GM23338 (cell line): Measurements from ENCODE around the gene GARS1. TPM values are rescaled to one million over a fixed set of nuclear protein-coding genes. Genes with fewer than 3 reads are reported as not detected.

ENCODE experiments used
- ATAC-seq: fragments of 200-7000 bp; cut with Tn5 transposase; 3 replicates; pipeline ENCODE4 v1.9.1; 2020
- DNase-seq: peaks from one replicate; pipeline ENCODE4 v3.0.0-alpha.2; 2015; ENCODE audit warnings: low spot score
- H2AFZ ChIP-seq: fragments of 200-600 bp; sonication (generic); 2 replicates; pipeline ENCODE4 v1.8.0; 2016; ENCODE audit warnings: antibody characterized with exemption, mild to moderate bottlenecking, moderate library complexity
- H3F3A ChIP-seq: fragments of 200-600 bp; sonication (generic); replicated peaks from 2 replicates; pipeline ENCODE4 v1.8.0; 2017; ENCODE audit warnings: antibody characterized with exemption, mixed run types, low read depth
- H3K27ac ChIP-seq: fragments of 200-600 bp; sonication (generic); 2 replicates; pipeline ENCODE4 v1.6.1; 2016; ENCODE audit warnings: low read depth
- H3K27me3 ChIP-seq: fragments of 200-600 bp; sonication (generic); 2 replicates; pipeline ENCODE4 v1.8.0; 2016; ENCODE audit warnings: mild to moderate bottlenecking, mixed run types, moderate library complexity; ENCODE audit not compliant: insufficient read depth
- H3K36me3 ChIP-seq: fragments of 200-600 bp; sonication (generic); 2 replicates; pipeline ENCODE4 v1.8.0; 2016; ENCODE audit warnings: mild to moderate bottlenecking; ENCODE audit not compliant: insufficient read depth
- H3K4me1 ChIP-seq: fragments of 200-600 bp; sonication (generic); 2 replicates; pipeline ENCODE4 v1.8.0; 2016; ENCODE audit warnings: mild to moderate bottlenecking, moderate library complexity; ENCODE audit not compliant: insufficient read depth
- H3K4me2 ChIP-seq: fragments of 200-600 bp; sonication (generic); 2 replicates; pipeline ENCODE4 v1.7.1; 2017; ENCODE audit warnings: mixed run types
- H3K4me3 ChIP-seq: fragments of 200-600 bp; sonication (generic); 2 replicates; pipeline ENCODE4 v1.6.1; 2016; ENCODE audit warnings: mixed run types
- H3K79me2 ChIP-seq: fragments of 200-600 bp; sonication (generic); replicated peaks from 2 replicates; pipeline ENCODE4 v1.8.0; 2017; ENCODE audit warnings: mild to moderate bottlenecking; ENCODE audit not compliant: insufficient read depth
- H3K9me2 ChIP-seq: fragments of 200-600 bp; sonication (generic); 2 replicates; pipeline ENCODE4 v1.8.0; 2017; ENCODE audit not compliant: insufficient read depth
- H4K20me1 ChIP-seq: fragments of 200-600 bp; sonication (generic); replicated peaks from 2 replicates; pipeline ENCODE4 v1.8.0; 2017; ENCODE audit warnings: mild to moderate bottlenecking; ENCODE audit not compliant: insufficient read depth
- H3K27ac Mint-ChIP-seq: 2 replicates; pipeline ENCODE4 v1.8.0; 2020; ENCODE audit warnings: inconsistent platforms, mild to moderate bottlenecking, moderate library complexity, mixed read lengths
- H3K27me3 Mint-ChIP-seq: 3 replicates; pipeline ENCODE4 v1.8.0; 2022; ENCODE audit warnings: low read depth, mild to moderate bottlenecking, moderate library complexity, mixed read lengths, inconsistent platforms; ENCODE audit not compliant: insufficient read depth, poor library complexity
- H3K36me3 Mint-ChIP-seq: 3 replicates; pipeline ENCODE4 v1.8.0; 2021; ENCODE audit warnings: low read depth, mild to moderate bottlenecking, inconsistent platforms, moderate library complexity, mixed read lengths
- H3K4me1 Mint-ChIP-seq: 3 replicates; pipeline ENCODE4 v1.8.0; 2020; ENCODE audit warnings: mild to moderate bottlenecking, inconsistent platforms, mixed read lengths
- H3K4me3 Mint-ChIP-seq: 3 replicates; pipeline ENCODE4 v1.8.0; 2021; ENCODE audit warnings: moderate library complexity, mild to moderate bottlenecking, inconsistent platforms, mixed read lengths
- H3K9me3 Mint-ChIP-seq: 3 replicates; pipeline ENCODE4 v1.8.0; 2020; ENCODE audit warnings: moderate library complexity, mild to moderate bottlenecking, inconsistent platforms, mixed read lengths
- CREB1 ChIP-seq: fragments of 250-450 bp; sonication (Bioruptor Pico); IDR thresholded peaks from 2 replicates; pipeline ENCODE4 v1.5.0; 2020; ENCODE audit warnings: low read depth, mild to moderate bottlenecking, moderate library complexity
- CTCF ChIP-seq, 2 experiments: fragments of 200-600 bp in 1 of 2; sonication (generic) in 1 of 2; conservative IDR thresholded peaks; 2 replicates each; pipeline versions ENCODE4 v1.5.1 to v1.6.1; 2016 to 2017; ENCODE audit warnings: antibody characterized with exemption in 2 of 2, low read depth in 2 of 2, mild to moderate bottlenecking in 2 of 2, moderate library complexity in 1 of 2
- ETS1 ChIP-seq: IDR thresholded peaks from 2 replicates; pipeline ENCODE4 v1.6.1; 2016; ENCODE audit warnings: antibody characterized with exemption
- EZH2 ChIP-seq: fragments of 200-600 bp; sonication (generic); IDR thresholded peaks from one replicate; pipeline ENCODE4 v1.8.0; 2017; ENCODE audit warnings: antibody characterized with exemption, mild to moderate bottlenecking, low read depth; ENCODE audit not compliant: unreplicated experiment
- EZH2phosphoT487 ChIP-seq: fragments of 200-600 bp; sonication (generic); IDR thresholded peaks from one replicate; pipeline ENCODE4 v1.8.1; 2018; ENCODE audit warnings: antibody characterized with exemption; ENCODE audit not compliant: unreplicated experiment
- JUNB ChIP-seq: IDR thresholded peaks from one replicate; pipeline ENCODE4 v1.6.1; 2016; ENCODE audit warnings: antibody characterized with exemption; ENCODE audit not compliant: unreplicated experiment
- NANOG ChIP-seq: IDR thresholded peaks from 2 replicates; pipeline ENCODE4 v1.6.1; 2016; ENCODE audit warnings: antibody characterized with exemption, borderline replicate concordance
- POLR2AphosphoS5 ChIP-seq: IDR thresholded peaks from 2 replicates; pipeline ENCODE4 v1.6.1; 2016; ENCODE audit warnings: antibody characterized with exemption, low read depth
- REST ChIP-seq: IDR thresholded peaks from one replicate; pipeline ENCODE4 v1.6.1; 2018; ENCODE audit warnings: antibody characterized with exemption; ENCODE audit not compliant: unreplicated experiment
- STAT1 ChIP-seq: IDR thresholded peaks from one replicate; pipeline ENCODE4 v1.6.1; 2016; ENCODE audit warnings: antibody characterized with exemption; ENCODE audit not compliant: unreplicated experiment
- ZNF114 ChIP-seq: fragments of 250-450 bp; sonication (Bioruptor Pico); IDR thresholded peaks from 2 replicates; pipeline ENCODE4 v1.5.0; 2020; ENCODE audit warnings: mild to moderate bottlenecking, moderate library complexity
- ZNF331 ChIP-seq: fragments of 250-450 bp; sonication (Bioruptor Pico); IDR thresholded peaks from 2 replicates; pipeline ENCODE4 v1.5.0; 2020; ENCODE audit warnings: low read depth, mild to moderate bottlenecking, moderate library complexity
- polyA plus RNA-seq: library from polyadenylated mRNA; unstranded; fragments of >200 nt; fragmentation: Nextera tagmentation; extraction: Ambion mirVana; gene quantifications from 2 replicates; pipeline ENCODE4 v1.2.1, GENCODE V29; 2016
- total RNA-seq: library from RNA; depleted of rRNA; stranded (reverse); fragments of >200 nt; shearing (Covaris generic); gene quantifications from 2 replicates; pipeline ENCODE4 v1.2.3, GENCODE V29; 2014
- TF ChIP-seq, protein P1 (sequence below): fragments of 250-450 bp; sonication (Bioruptor Pico); IDR thresholded peaks from 2 replicates; pipeline ENCODE4 v1.5.0; 2020; ENCODE audit warnings: mild to moderate bottlenecking, moderate library complexity

The GARS1 gene
- total and polyA plus RNA-seq, 2 experiments from 2014 or later: 207 to 241 TPM

DNA sequence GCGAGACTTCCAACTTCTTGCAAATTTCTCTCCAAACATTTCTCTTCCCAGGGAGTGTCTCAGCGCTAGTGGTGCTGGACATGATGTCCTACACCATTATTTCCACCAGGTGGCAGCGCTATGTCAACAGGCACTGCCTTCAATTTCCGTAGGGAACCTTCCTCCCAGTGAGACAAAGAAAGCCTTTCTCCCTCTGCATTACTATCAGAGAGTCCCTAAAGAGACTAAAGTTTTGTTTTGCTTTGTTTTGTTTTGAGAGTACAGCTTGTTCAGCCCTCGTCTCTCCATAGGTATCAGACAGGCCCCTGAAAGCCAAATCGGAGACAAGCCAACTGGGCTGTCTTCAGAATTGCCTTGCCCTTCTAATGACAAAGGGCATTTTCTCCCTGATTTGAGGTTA lies 45.8 kb upstream of the GARS1 start (continued):
- TF ChIP-seq, protein P1, sequence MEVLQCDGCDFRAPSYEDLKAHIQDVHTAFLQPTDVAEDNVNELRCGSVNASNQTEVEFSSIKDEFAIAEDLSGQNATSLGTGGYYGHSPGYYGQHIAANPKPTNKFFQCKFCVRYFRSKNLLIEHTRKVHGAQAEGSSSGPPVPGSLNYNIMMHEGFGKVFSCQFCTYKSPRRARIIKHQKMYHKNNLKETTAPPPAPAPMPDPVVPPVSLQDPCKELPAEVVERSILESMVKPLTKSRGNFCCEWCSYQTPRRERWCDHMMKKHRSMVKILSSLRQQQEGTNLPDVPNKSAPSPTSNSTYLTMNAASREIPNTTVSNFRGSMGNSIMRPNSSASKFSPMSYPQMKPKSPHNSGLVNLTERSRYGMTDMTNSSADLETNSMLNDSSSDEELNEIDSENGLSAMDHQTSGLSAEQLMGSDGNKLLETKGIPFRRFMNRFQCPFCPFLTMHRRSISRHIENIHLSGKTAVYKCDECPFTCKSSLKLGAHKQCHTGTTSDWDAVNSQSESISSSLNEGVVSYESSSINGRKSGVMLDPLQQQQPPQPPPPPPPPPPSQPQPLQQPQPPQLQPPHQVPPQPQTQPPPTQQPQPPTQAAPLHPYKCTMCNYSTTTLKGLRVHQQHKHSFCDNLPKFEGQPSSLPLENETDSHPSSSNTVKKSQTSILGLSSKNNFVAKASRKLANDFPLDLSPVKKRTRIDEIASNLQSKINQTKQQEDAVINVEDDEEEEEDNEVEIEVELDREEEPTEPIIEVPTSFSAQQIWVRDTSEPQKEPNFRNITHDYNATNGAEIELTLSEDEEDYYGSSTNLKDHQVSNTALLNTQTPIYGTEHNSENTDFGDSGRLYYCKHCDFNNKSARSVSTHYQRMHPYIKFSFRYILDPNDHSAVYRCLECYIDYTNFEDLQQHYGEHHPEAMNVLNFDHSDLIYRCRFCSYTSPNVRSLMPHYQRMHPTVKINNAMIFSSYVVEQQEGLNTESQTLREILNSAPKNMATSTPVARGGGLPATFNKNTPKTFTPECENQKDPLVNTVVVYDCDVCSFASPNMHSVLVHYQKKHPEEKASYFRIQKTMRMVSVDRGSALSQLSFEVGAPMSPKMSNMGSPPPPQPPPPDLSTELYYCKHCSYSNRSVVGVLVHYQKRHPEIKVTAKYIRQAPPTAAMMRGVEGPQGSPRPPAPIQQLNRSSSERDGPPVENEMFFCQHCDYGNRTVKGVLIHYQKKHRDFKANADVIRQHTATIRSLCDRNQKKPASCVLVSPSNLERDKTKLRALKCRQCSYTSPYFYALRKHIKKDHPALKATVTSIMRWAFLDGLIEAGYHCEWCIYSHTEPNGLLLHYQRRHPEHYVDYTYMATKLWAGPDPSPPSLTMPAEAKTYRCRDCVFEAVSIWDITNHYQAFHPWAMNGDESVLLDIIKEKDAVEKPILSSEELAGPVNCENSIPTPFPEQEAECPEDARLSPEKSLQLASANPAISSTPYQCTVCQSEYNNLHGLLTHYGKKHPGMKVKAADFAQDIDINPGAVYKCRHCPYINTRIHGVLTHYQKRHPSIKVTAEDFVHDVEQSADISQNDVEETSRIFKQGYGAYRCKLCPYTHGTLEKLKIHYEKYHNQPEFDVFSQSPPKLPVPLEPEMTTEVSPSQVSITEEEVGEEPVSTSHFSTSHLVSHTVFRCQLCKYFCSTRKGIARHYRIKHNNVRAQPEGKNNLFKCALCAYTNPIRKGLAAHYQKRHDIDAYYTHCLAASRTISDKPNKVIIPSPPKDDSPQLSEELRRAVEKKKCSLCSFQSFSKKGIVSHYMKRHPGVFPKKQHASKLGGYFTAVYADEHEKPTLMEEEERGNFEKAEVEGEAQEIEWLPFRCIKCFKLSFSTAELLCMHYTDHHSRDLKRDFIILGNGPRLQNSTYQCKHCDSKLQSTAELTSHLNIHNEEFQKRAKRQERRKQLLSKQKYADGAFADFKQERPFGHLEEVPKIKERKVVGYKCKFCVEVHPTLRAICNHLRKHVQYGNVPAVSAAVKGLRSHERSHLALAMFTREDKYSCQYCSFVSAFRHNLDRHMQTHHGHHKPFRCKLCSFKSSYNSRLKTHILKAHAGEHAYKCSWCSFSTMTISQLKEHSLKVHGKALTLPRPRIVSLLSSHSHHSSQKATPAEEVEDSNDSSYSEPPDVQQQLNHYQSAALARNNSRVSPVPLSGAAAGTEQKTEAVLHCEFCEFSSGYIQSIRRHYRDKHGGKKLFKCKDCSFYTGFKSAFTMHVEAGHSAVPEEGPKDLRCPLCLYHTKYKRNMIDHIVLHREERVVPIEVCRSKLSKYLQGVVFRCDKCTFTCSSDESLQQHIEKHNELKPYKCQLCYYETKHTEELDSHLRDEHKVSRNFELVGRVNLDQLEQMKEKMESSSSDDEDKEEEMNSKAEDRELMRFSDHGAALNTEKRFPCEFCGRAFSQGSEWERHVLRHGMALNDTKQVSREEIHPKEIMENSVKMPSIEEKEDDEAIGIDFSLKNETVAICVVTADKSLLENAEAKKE: no peak

- Histone ChIP-seq H3F3A (no peaks in the 10 kb centered on the region), H3K4me2 (no peak overlapping the region), H3K27ac (no peak overlapping the region), H3K4me1 (peaks cover 8% of the 10 kb centered on the region), H2AFZ (no peak overlapping the region), H3K9me2 (no peaks in the 10 kb centered on the region), H3K4me3 (no peak overlapping the region), H4K20me1 (no peaks in the 10 kb centered on the region; the same call in 1 of the 2 replicates), H3K27me3 (no peaks in the 10 kb centered on the region), H3K79me2 (no peaks in the 10 kb centered on the region), H3K36me3 (no peaks in the 10 kb centered on the region)
- no peak for ATAC-seq
- Mint-ChIP-seq H3K27ac (no peak overlapping the region), H3K4me1 (peaks cover 25% of the 10 kb centered on the region), H3K9me3 (no peaks in the 10 kb centered on the region), H3K4me3 (no peak overlapping the region), H3K27me3 (peaks cover 2% of the 10 kb centered on the region), H3K36me3 (peaks cover 2% of the 10 kb centered on the region; the same call in 1 of the 3 replicates)
- DNase-seq: peak; percentile 21
- TF ChIP-seq STAT1: no peak
- no peak for TF ChIP-seq ETS1
- TF ChIP-seq POLR2AphosphoS5: no peak
- no peak for TF ChIP-seq EZH2
- no peak for TF ChIP-seq CREB1
- no peak for TF ChIP-seq ZNF331 (CRISPR knock-in tag)
- no peak for TF ChIP-seq REST
- TF ChIP-seq EZH2phosphoT487: no peak
- TF ChIP-seq JUNB: no peak
- no peak for TF ChIP-seq NANOG
- TF ChIP-seq CTCF (conservative IDR thresholded peaks at IDR 0.05; ENCODE audit: low read depth in 2 of 2): no peak
- no peak for TF ChIP-seq ZNF114 (CRISPR knock-in tag)
Observed at GRCh38 chr7:30549931-30550493, 44.7 kb upstream of the GARS1 start.
